8988T (cell line): ENCODE measurements around the gene ZBTB21.
"Not testable (repeated sequence)": the region's sequence is repeated elsewhere in the genome, so short reads cannot be mapped to it uniquely, and the experiment has no call there.

Experiments
- DNase-seq: peaks from one replicate; pipeline ENCODE4 v3.0.0; 2011

ZBTB21 gene

DNA sequence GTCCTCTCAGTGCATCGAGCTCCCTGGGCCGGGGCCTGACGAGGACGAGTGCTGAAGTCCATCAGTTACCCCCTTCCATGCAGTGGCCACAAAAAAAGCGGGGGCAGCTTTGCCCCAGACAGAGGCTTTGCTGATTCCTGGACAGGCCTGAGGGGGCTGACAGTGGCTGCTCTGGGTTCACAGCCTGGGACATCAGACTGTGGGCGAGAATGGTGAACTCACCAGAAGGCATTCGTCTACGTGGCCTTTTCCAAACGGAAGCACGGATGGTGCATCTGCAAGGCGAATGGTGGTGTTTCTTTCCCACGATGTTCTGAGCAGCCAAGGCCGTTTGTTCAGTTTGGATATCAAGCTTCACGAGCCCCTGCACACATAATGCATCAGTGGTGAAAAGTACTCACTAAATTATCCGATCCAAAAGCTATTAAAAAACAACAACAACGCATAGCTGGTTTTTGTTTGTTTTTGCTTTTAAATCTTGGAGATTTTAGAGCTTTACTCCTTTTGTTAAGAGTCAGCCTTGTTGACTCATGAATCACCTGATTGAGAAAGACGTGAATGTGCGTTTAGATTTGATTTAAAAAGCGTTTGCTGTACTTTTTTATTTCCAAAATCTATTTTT is 6.3 kb upstream of the ZBTB21 start:
- DNase-seq = no peak

DNA sequence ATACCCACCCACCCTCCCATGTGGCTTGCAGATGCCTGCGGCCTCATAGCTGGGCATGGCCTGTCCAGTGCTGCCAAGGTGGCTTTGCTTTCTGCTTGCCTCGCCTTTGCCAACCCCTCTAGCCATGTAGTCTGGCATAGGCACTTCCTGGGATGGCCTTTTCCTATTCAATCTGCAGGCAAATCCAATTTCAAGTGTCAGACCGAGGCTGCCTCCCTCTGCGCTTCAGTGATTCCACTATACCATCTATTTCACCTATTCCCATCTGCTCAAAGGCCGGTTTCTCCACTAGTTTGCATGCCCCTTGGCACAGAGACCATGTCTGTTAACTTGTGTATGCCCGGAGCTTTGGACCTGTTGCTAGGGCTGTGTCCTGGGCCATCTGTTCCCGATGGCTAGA is 3.8 kb upstream of the ZBTB21 start:
- no peak for DNase-seq

DNA sequence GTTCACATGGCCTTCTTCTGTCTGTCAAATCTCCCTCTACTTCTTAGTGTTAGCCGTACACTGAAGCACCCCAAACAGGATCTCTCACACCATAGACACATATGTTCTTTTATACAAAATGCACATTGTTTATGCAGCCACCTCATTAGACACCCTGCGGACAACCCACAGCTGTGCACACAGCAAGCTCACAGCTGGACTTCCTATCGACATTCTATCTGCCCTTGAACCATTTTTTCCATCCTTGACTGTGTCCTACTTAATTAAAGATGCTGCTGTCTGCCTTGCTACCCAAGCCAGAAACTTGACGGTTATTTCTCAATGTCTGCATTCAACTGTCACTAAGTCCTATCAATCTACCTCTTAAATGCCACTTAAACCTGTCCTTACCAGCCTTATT is 3.2 kb upstream of the ZBTB21 start:
- no peak for DNase-seq

DNA sequence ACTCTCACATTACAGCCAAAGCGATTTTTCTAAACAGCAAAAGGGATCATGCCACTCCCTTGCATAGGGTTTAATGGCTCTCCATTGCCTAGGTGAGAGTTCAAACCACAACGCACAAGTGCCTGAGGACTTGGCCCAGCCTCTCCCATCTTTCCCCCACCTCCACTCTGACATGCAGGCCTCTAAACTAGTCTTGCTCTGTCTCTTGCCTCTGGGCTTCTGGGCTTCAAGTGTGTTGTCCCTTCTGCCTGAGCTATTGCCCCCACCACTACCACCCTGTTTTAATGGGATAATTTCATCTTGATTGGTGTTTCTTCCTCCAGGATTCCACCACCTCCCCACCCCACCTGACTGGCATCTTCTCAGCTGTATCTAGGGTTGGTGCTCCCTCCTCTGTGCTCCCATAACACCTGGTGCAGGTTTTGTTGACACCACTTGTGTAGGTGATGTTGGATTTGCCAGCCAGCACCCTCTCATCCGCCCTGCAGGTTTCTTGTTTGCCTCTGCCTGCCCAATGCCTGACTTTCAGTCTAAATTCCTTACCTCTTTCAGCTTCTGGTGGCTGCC is 2.7 kb upstream of the ZBTB21 start:
- DNase-seq = no peak

DNA sequence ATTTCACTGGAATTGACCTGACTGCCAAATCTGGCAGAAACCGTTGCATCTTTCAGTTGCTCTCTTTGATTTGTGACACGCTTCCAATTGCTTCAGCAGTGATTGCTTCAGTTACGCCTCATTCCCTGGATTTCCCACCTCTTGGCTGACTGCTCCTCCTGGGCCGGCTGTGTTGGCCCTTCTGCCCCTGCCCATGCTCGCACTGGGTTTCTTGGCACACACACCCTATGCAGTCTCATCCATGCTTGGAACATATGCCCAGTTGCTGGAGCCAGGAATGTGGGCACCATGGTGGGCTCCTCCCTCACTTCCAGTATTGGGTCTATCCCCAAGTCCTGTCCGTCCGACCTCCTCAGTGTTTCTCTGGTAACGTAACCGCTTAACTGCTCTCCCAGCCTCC is 2.2 kb upstream of the ZBTB21 start:
- DNase-seq = no peak

DNA sequence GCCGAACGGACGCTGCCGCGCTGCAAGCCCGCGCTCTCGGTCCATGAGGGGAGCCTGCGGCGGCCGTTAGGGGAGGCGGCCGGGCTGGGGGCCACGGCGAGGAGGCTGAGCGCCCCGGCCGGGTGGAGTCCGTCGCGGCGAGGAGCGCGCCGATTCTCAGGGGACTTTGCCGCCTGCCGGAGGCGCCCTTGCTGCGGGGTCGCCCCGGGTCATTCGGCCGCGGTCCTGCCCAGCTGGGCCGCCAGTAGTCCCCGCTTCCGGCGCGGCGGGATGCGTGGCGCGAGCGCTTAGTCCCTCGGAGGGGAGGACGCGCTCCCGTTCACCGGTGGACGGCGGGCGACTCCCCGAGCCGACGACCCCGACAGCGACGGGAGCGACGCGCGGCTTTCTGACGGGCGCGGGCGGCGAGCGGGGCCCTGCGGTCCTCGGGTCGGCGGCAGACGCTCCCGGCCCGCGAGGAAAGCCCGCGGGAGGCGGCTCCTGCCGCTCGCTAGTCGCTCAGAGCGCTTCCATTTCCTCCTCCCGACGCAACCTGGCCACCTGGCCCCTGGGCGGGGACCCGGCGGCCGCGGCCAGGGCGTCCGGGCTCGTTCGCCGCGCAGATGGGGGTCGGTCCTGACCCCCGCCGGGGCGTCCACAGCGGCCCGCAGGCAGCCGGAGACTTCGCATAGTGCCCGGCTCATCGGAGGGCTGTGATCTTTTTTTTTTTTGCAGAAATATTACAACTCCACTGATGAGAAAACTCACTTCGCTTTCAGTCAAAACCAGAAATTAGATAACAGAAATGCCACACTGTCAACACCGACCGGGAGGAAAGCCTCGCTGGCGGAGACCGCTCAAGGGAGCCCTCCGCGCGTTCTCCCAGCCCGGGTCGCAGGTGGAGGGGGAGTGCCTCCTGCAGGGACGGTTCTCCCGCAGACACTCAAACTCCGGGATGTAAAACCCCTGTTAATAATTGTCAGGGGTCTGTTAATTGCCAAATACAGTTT is 641 bp upstream of the ZBTB21 start:
- DNase-seq = no peak

DNA sequence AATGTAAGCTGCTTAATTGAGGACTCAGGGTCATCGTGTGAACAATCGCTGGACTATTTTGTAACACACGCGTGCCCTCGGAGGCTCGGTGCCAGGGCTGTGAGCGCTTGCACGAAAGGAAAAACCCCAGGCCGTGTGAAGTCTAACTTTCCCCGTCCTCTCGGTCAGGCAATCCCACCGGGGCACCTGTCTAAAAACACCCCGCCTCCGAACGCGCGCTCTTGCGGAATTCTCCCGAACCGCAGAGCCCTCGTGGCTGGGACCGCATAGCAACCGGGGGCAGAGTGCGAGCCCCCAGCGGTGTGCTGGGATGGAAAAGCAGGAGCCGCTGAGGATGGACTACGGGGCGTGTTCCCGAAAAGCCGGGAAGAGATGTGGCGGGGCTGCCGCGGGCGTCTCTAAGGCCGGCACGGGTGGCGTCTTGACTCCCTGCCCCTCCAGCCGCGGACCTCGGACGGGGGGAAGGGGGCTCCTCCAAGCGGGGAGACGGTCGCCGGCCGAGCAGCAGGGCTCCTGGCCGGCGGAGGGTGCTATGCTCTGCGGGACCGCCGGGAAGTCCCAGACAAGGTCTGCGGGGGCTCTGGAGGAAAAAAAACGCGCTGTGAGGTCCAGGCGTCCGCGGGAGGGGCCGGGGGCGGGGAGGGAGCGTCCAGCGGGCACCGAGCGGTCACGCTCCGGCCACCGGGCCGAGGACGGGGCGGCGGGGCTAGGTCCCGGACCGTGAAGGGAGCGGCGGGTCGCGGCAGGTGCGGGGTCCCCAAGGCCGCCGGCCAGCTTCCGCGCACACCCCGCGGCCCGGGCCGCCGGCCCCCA is 936 bp downstream of the ZBTB21 start:
- no peak for DNase-seq

DNA sequence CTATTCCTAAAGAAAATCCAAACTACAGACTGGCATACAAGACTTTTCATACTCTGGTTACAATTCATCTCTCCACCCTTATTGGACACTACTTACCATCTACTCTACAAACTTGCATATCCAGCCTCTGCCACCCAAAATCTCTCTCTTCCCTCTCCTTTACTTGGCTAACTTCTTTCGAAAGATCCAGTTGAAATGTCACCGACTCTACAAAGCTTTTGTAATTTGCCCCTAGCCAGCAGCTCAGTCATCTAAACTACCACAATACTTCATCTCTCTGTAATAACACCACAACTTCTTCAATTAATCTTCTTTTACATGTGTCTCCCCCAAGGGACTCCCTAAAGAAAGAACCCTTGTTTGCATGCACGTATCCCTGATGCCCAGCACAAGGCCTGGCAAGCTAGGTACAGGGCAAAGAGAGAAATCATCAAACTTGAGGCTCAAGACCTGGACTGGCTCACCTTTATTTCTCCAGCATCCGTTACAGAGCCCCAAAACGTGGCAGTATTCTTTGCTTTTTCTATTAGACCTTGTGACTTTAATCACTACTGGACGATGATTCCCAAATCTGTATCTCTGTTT is 2.7 kb downstream of the ZBTB21 start:
- DNase-seq = no peak

DNA sequence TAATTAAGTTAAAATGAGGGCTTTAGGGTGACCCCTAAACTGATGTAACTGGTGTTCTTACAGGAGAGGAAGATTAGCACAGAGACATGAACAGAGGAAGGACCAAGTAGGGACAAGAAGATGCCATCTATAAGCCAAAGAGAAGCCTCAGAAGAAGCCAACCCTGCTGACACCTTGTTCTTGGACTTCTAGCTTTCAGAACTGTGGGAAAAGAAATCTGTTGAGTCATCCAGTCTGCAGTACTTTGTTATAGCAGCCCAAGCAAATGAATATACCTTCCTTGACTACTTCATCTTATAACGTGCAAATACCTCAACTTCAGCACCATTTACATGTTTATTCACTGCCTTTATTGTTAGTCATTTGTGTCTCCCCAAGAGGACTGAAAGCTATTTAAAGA is 3.4 kb downstream of the ZBTB21 start:
- DNase-seq = no peak

DNA sequence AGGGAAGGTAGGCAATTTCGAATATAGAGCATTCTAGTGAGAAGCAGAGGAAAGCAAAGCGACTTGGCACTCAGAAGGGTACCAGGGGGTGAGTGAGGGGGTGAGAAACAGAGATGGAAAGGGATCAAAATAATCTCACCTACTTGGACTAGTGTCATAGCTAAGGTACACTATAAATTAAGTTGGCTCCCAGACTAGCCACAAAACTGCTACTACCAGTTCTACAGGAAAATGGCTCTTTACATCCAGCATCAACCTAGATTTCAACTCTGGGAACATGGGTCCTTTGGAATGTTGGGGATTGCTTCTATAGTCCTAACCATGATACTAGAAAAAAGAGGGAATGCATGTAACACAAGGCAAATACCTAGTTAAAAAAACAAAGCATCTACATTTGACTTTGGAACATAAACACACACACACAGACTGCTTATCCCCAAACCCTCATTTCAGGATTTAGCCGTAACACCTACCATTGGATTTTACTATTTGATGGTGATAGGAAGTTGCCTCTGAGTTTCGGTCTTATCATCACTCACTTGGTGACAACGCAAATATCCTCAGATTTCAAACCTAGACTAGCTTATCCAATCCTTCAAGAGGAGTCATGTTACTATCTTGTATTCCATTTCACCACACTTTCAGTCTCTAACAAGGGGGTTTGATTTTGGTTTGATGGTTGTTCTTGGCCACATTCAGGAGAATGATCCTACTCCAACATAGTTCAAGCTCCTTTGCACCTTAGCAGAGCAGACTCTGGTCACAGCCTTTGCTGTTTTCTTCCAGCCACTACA is 5.6 kb downstream of the ZBTB21 start:
- DNase-seq = no peak

DNA sequence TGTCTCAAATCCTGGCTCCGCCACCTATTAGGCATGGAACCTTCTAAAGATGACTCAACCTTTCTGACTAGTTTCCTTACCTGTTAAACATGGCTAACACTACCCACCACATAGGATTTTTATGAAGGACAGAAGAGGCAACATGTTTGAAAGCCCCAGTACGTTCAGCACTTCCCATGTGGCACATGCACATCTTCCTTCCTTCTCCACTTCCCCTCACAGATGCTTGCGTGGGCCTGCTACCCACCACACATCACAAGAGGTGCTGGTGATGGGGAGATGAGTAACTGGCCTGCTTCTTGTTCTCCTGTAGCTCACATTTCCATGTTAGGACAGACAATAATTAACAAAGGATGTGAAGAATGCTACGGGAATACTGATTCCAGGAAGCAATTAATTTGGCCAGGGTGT is 7.1 kb downstream of the ZBTB21 start:
- DNase-seq = no peak

DNA sequence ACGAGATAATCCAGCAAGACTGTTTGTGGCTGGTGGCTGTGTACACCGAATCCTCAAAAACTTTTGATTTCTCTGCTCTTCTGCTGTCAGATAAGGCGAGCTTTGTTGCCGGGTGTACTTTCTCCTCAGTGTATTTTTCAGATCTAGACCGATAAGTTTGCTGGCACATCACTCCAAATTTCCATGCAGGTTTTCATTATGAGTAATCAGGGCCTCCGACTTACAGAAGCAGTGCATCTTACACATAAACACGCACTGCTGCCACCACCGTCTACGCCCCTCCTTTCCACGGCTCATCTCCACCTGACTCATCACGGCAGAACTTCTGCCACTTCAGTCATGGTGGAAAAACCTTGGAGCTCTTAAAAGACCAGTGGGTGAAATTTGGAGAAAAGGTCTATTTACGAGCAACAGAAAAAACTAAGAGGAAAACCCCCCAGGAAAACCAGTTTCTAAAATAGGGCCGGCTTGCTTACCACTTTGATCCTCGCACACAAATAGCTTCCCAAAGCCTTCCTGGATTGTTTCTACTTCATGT is 7.7 kb downstream of the ZBTB21 start:
- DNase-seq = no peak

DNA sequence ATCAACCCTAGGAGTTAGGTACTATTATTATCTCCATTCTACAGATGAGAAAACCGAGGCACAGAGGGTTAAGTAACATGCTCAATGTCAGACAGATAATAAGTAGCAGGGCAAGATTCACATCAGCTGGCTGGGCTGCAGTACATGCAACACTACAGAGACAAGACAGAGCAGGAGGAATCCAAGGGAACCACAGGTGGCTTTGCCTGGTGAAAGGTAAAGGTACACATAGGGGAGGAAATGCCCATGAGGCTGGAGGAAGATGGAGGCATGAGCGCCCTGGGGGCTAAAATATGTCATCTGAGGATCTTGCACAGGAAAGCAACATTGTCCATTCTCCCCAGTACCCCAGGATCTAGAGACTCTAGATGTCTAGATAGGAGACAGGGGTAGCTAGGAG is 8.4 kb downstream of the ZBTB21 start:
- DNase-seq = no peak

DNA sequence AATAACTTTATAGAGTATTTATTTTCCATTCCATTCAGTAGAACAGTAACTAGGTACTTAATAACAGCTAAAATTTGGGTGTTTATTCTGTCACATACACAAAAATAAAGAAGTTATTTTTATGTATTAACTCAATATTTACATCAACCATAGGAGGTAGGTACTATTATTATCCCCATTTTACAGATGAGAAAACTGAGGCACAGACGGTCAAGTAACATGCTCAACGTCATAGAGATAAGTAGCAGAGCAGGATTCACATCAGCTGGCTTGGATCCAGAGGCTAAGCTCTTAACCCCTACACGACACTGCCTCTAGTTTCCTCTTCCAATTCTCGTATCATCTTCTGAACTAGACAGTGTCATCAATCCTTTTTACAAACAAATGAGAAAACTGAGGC is 9.3 kb downstream of the ZBTB21 start:
- no peak for DNase-seq

DNA sequence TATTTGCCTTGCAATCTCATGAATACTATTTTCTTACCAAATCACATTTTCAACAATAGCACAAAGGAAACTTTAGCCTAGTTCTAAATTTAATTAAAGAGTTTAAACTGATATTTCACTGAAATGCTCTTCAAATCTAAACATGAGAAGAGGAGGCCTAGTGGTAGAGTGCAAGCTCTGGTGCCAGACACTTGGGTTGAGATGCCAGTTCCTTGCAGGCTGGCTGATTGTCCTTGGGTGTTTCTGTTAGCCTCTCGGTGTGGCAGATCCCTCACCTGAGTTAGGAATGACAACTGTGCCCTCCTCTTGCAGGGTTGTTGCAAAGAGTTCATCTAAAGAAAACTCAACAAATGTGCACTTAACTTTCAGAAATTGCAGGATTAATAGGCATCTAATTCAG is 12.5 kb downstream of the ZBTB21 start:
- no peak for DNase-seq

DNA sequence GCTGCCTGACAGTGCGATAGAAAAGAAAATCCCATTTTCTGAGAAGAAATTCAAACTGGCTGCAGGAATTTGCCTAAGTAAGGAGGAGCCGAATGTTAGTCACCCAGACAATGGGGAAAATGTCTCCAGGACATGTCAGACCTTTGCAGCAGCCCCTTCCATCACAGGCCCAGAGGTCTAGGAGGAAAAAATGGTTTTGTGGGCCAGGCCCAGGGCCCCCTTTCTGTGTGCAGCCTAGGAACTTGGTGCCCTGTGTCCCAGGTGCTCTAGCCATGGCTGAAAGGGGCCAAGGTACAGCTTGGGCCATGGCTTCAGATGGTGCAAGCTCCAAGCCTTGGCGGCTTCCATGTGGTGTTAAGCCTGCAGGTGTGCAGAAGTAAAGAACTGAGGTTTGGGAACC is 14.6 kb downstream of the ZBTB21 start:
- no peak for DNase-seq

DNA sequence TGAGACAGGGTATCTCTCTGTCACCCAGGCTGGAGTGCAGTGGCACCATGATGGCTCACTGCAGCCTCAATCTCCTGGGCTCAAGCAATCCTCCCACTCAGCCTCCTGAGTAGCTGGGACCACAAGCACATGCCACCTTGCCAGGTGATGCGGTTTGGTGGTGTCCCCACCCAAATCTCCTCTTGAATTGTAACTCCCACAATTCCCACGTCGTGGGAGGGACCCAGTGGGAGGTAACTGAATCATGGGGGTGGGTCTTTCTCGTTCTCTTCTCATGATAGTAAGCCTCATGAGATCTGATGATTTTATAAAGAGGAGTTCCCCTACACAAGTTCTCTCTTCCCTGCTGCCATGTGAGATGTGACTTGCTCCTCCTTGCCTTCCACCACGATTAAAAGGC is 15.5 kb downstream of the ZBTB21 start:
- DNase-seq = not testable (repeated sequence)

DNA sequence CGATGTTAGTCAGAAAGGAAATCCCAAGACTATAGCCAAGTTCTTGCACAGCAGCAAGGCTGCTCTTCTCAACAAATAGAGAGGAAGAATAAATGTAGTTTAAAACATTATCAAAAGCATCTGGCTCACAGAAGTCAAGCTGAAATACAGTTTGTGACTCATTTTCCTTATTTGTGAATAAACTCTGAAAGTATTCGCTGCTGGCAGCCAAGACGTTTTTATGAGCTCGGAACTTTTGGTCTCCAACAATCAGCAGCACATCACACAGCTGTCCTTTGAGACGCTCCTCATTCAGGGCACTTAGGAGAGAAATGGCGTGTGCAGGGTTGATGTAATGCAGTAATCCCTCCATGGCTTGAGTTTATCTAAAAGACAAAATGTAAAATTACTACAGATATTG is 16.4 kb downstream of the ZBTB21 start:
- no peak for DNase-seq

DNA sequence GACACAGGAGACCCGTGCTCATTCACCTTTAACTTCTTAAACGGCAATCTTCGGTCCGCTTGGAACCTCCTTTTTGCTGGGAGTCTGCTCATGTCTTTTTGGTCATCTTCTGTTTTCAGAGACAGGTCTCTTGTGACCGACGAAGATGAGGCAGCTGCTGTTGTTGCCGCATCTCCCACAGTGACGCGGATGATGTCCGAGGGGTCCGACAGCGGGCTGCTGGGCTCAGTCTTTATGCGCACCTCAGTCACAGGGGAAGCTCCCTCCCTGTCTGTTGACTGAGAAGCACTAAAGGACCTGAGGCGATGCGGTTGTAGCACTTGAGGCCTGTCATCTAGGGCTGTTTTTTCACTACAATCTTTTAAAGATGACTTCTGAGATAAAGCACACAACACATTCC is 17.6 kb downstream of the ZBTB21 start:
- DNase-seq = no peak

DNA sequence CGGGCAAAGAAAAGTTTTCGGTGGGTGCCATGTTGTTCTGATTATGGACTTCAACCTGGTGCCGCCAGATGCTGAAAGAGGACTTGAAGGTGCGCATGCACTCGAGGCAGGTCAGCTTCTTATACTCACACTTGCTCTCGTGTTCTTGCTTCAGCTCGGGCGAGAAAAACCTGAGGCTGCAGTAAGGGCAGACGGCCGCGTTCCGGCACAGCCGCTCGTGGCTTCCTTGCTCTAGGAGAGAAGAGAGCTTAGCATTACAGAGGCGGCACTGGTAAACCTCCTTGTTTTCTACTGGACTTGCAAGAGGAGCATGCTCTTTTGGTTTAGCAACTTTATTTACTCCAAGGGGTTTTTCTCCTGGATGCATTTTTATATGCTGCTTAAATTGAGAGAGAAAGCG is 18.5 kb downstream of the ZBTB21 start:
- no peak for DNase-seq

DNA sequence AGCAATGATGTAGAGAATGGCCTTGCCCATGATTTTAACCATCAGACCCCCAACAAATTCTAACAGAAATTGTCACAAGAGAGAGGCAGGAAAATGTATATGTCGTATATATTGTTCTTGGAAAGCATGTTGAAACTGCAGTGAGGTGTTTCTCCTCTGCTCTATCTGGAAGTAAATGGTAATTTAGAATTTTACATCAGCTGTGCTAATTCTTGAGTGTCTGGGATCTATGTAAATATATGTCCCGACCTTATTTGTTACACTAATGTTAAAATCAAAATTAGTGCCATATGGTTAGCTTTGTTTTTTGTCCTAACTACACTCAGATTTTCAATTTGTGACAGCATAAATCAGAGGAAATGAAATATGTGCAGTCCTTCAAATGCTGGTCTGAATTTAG is 20.5 kb downstream of the ZBTB21 start:
- DNase-seq = no peak

DNA sequence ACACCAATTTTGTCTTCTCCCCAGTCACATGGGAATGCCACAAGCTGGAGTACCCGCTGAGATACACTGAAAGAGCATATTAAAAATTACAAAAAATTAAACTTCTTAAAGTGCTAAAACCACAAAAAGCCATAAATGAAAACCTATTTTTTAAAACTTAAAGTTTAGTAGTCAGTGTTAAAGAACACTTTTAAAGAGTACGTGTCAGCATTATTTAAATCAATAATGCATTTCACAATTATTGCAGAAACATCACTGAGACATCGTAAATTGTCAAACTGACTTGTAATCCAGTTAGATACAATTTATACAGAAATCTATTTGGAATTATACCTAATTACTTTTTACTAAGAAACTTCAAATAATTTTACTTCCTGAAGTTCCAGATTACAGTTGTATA is 22.9 kb downstream of the ZBTB21 start:
- DNase-seq = no peak
